Stimulated activated memory B cell treated with anti-CD40 and anti-IgM and Interleukin-4, amounts not matched to agents 10 μg/mL and 1 μg/mL and 100 μg/mL, for 72 hours (primary cell): ENCODE measurements around the gene SPTBN1.
A peak's percentile ranks its signal among the peaks of the same experiment; 100 is the strongest.

ENCODE experiments used
- ATAC-seq: fragments of 150-1000 bp; cut with Tn5 transposase; 2 replicates; pipeline ENCODE4 v1.10.0; 2021
- H3K27ac Mint-ChIP-seq: one replicate; pipeline ENCODE4 v1.8.0; 2022; ENCODE audit warnings: mild to moderate bottlenecking, mixed read lengths
- H3K27me3 Mint-ChIP-seq: one replicate; pipeline ENCODE4 v1.8.0; 2022; ENCODE audit warnings: mixed read lengths
- H3K36me3 Mint-ChIP-seq: one replicate; pipeline ENCODE4 v1.8.0; 2022; ENCODE audit warnings: mixed read lengths
- H3K4me1 Mint-ChIP-seq: one replicate; pipeline ENCODE4 v1.8.0; 2022; ENCODE audit warnings: mixed read lengths
- H3K4me3 Mint-ChIP-seq: one replicate; pipeline ENCODE4 v1.8.0; 2022; ENCODE audit warnings: mild to moderate bottlenecking, moderate library complexity, mixed read lengths
- H3K9me3 Mint-ChIP-seq: one replicate; pipeline ENCODE4 v1.8.0; 2022; ENCODE audit warnings: mixed read lengths

SPTBN1 gene

DNA sequence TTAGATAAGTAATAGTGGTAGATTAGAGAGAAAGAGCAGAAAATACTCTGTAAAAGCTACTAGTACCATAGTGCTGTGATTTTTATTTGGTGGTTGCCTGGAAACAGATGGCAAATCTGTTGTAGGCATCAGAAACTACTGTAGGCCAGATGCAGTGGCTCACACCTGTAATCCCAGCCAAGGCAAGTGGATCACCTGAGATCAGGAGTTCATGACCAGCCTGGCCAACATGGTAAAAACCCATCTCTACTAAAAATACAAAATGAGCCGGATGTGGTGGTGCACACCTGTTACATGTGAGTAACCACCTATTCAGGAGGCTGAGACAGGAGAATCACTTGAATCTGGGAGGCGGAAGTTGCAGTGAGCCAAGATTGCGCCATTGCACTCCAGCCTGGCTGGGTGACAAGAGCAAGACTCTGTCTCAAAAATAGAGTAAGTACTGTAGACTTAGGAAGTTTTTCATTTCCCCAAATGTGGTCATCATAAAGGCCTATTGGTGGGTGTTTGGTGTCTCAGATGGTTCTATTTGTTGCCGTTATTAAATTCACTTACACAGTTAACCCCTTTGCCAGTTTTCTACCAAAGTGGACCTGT, 79.6 kb downstream of the SPTBN1 start:
- Mint-ChIP-seq H3K4me1 (peaks cover 20% of the 10 kb centered on the region), H3K27me3 (no peaks in the 10 kb centered on the region), H3K27ac (no peak overlapping the region), H3K4me3 (no peak overlapping the region), H3K9me3 (no peaks in the 10 kb centered on the region), H3K36me3 (no peaks in the 10 kb centered on the region)
- peak; percentile 65 for ATAC-seq

DNA sequence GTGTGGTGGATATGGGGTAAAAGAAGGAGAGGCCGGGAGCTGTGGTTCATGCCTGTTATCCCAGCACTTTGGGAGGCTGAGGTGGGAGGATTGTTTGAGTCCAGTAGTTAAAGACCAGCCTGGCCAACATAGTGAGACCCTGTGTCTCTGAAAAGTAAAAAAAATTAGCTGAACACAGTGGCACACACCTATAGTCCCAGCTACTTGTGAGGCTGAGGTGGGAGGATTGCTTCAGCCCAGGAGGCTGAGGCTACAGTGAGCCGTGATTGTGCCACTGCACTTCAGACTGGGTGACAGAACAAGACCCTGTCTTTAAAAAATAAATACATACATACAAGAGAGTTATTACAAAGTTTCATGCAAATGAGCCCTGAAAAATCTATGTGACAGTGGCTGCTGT, 80.6 kb downstream of the SPTBN1 start:
- Mint-ChIP-seq H3K4me1 (peaks cover 20% of the 10 kb centered on the region), H3K36me3 (no peaks in the 10 kb centered on the region), H3K27me3 (no peaks in the 10 kb centered on the region), H3K4me3 (no peak overlapping the region), H3K27ac (no peak overlapping the region), H3K9me3 (no peaks in the 10 kb centered on the region)
- no peak for ATAC-seq

DNA sequence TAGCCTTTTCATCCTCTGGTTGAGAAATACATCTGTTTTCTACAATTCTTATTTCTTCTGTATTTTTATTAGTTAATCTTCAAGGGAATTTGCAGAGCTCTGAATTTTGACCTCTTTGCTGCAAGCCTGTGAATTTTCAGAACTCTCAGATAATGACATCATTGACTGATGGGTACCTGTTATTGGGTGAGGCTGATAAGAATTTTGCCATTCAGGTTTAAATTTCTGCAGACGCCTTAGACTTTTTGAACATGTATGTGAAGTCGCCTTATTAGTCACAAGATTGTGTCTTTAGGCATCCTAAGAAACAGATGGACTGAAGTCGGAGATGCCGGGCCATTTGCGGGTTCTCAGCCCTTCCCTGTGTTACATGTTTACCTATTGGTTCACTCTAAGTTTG, 82.4 kb downstream of the SPTBN1 start:
- no peak for ATAC-seq
- Mint-ChIP-seq H3K9me3 (no peaks in the 10 kb centered on the region), H3K27ac (no peak overlapping the region), H3K36me3 (no peaks in the 10 kb centered on the region), H3K4me1 (peaks cover 11% of the 10 kb centered on the region), H3K27me3 (no peaks in the 10 kb centered on the region), H3K4me3 (no peak overlapping the region)

DNA sequence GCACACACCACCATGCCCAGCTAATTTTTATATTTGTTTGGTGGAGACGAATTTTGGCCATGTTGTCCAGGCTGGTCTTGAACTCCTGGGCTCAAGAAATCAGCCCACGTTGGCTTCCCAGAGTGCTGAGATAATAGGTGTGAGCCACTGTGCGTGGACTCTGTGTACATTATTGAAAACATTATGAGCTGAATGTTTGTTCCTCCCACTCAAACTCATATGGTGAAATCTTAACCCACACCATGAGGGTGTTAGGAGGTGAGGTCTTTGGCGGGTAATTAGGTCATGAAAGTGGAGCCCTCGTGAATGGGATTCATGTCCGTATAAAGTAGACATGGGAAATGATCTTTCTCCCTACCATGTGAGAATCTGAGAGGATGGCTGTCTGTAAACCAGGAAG, 83.6 kb downstream of the SPTBN1 start:
- Mint-ChIP-seq H3K4me1 (peaks cover 11% of the 10 kb centered on the region), H3K27ac (no peak overlapping the region), H3K4me3 (no peak overlapping the region), H3K9me3 (no peaks in the 10 kb centered on the region), H3K27me3 (no peaks in the 10 kb centered on the region), H3K36me3 (no peaks in the 10 kb centered on the region)
- ATAC-seq: no peak

DNA sequence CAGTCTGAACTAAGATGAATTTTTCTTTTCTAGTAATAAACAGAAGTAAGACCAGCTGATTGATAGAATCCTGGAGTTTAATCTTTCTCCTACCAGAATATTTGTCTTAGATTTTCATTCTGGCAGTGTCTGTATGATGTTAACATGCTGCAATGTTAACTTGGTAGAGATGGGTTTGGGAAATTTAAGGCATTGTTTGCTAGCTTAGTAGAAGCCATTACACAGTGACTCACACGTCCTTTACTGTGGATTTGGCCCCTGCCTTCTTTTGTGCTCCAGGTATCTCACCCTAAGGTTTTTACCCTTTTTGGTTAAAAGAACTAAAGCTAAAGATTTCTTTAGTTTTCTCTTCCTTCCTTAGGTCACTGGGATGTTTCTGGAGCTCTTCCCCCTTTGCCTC, 84.1 kb downstream of the SPTBN1 start:
- H3K36me3 Mint-ChIP-seq: no peaks in the 10 kb centered on the region
- no peak for ATAC-seq
- peaks cover 6% of the 10 kb centered on the region for H3K4me1 Mint-ChIP-seq
- H3K4me3 Mint-ChIP-seq: no peak overlapping the region
- H3K27me3 Mint-ChIP-seq: no peaks in the 10 kb centered on the region
- H3K9me3 Mint-ChIP-seq: no peaks in the 10 kb centered on the region
- H3K27ac Mint-ChIP-seq: no peak overlapping the region

DNA sequence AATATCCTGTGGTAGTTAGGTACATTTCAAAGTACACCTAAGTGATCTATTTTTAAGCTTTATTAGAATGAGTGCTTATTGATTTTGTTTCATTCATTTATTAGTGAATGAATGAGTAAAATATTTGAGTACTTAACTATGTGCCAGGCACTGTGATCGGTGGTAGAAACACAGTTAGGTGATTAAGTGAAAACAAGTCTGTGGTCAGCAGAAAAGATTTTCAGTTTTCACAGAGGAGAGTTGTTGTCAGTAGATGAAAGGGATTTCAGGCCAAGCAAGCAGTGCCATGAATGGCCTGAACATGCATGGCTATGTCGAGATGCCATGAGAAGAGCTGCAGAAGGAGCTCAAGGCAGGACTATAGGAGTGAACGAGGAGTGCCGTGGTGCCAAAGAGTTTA, 85.9 kb downstream of the SPTBN1 start:
- no peaks in the 10 kb centered on the region for H3K36me3 Mint-ChIP-seq
- H3K27me3 Mint-ChIP-seq: no peaks in the 10 kb centered on the region
- ATAC-seq: no peak
- H3K4me1 Mint-ChIP-seq: peaks cover 3% of the 10 kb centered on the region
- no peak overlapping the region for H3K4me3 Mint-ChIP-seq
- H3K9me3 Mint-ChIP-seq: no peaks in the 10 kb centered on the region
- peak overlapping the region; percentile 56 for H3K27ac Mint-ChIP-seq

DNA sequence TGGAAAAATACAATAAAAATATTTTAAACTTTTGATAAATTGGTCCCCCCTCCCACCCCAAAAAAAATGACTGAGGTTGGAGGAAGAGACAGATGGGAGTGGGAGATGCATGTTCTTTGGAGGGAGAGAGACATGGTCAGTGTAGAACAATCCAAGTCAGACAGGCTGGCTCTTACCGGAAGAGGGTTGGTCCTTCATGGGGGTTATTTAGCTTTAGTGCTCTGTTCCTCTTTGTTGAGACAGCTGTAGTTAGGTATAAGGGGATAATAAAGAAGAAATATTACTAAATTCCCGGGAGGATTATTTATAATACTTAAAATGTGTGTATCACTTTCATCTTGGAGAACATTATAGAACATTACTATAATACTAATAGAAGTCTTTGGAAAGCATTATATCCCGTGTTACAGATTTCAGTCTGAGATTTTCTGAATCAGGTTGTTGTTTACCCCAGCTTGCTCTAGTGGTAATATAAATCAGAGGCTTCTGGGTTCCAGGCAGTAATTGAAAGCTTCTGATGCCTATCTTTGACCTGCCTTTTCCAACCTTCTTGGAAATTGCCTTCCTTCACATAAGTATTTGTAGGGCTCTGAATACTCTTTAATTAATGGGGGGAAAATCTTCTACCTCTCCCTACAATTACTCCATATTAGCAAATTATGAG, 87.7 kb downstream of the SPTBN1 start:
- H3K9me3 Mint-ChIP-seq: no peaks in the 10 kb centered on the region
- ATAC-seq: no peak
- H3K4me3 Mint-ChIP-seq: no peak overlapping the region
- H3K27me3 Mint-ChIP-seq: no peaks in the 10 kb centered on the region
- peaks cover 6% of the 10 kb centered on the region for H3K4me1 Mint-ChIP-seq
- no peak overlapping the region for H3K27ac Mint-ChIP-seq
- no peaks in the 10 kb centered on the region for H3K36me3 Mint-ChIP-seq

DNA sequence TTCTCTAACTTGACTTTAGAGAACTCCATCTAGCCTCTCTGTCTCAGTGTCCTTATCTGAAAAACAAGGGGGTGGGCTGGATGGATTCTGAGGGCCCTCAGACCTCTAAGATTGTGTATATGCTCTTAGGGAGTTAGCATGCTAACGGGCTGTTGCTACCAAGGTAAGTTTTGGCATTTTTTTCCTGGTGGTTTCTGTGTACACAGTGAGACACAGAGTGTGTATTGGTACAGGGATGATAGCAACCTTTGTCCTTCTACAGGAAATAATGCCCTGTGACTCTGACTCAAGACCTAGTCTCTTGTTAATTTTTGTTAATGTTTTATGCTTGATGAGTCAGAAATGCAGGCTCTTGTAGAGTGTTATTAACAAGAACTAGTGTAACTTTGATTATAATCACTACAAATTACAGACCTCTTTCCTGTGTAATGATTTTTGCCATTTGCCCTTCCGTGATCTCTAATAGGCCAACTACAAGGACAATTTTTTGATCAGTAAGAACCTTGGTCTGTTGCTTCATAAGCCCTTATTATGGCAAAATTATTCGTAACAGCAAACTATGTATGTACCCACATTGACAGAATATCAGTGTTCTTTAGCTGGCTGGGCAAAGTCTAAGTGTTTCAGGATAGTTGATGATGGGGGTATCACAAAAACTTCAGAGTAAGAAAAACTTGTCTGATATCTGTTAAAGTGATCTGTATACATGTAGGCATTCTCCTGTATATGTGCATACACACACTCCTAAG, 89.7 kb downstream of the SPTBN1 start:
- Mint-ChIP-seq H3K27ac (no peak overlapping the region), H3K9me3 (no peaks in the 10 kb centered on the region), H3K4me3 (no peak overlapping the region), H3K4me1 (peaks cover 6% of the 10 kb centered on the region), H3K36me3 (no peaks in the 10 kb centered on the region), H3K27me3 (no peaks in the 10 kb centered on the region)
- no peak for ATAC-seq

DNA sequence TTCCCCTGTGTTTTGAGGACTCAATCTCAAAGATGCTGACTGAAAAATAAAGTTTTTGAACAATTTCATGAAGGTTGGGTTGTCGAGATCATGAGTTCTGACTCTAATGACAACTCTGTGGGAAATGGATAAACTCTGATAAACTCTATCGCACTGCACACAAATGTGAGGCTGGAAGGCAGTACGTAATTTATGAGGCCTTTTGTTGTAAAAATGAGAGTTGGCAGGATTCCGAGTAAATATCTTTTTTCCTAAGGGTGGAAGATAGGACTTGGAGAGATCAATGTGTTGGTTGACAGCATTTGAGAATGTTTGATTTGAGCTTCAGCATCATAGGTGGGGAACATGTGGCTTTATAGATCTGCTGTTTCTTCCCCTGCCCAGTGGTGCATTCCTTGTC, 90.4 kb downstream of the SPTBN1 start:
- H3K27me3 Mint-ChIP-seq: no peaks in the 10 kb centered on the region
- H3K4me1 Mint-ChIP-seq: peaks cover 13% of the 10 kb centered on the region
- no peak overlapping the region for H3K27ac Mint-ChIP-seq
- ATAC-seq: no peak
- H3K9me3 Mint-ChIP-seq: no peaks in the 10 kb centered on the region
- no peaks in the 10 kb centered on the region for H3K36me3 Mint-ChIP-seq
- no peak overlapping the region for H3K4me3 Mint-ChIP-seq

DNA sequence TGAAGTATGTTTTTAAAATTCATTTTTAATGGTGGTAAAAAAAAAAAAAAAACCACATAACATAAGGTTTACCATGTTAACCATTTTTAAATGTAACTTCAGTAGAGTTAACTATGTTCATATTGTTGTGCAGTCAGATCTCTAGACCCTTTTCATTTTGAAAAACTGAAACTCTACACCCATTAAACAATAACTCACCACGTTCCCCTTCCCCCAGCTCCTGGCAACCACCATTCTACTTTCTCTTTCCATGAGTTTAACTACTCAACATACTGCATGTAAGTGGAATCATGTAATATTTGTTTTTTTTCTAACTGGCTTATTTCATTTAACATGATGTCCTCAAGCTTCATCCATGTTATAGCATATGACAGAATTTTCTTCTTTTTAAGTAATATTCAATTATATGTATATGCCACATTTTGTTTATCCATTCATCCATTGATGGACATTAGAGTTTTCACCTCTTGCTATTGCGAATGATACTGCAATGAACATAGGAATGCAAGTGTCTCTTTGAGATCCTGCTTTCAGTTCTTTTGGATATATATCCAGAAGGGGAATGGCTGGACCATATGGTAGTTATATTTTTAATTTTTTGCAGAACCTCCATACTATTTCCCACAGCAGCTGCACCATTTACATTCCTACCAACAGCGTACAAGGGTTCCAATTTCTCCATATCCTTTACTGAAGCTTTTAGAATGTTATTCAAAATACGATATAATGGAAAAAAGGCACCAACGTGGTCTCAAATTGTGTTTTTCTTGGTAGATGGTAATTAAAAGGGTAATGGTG, 91.0 kb downstream of the SPTBN1 start:
- Mint-ChIP-seq H3K27me3 (no peaks in the 10 kb centered on the region), H3K9me3 (no peaks in the 10 kb centered on the region), H3K36me3 (no peaks in the 10 kb centered on the region), H3K27ac (no peak overlapping the region), H3K4me1 (peaks cover 17% of the 10 kb centered on the region), H3K4me3 (no peak overlapping the region)
- no peak for ATAC-seq

DNA sequence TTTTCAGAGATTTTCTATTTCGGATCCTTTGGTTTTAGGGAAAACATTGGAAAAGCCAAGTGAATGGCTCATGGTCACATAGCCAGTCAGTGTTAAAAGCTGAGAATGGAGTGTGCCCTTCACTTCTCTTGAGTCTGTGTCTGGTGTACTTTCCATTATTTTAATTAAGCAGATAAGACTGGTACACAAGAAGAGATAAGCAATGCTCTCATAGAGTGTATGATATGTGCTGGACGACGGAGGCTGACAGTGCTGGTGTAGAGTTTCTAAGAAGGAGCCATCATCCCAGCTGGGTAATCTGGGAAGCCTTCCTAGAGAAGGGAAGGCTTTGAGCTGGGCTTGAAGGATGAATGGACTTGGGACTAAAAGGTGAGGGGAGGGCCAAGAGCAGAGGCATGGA, 93.3 kb downstream of the SPTBN1 start:
- Mint-ChIP-seq H3K4me1 (peaks cover 30% of the 10 kb centered on the region), H3K36me3 (no peaks in the 10 kb centered on the region), H3K4me3 (no peak overlapping the region), H3K27ac (no peak overlapping the region), H3K27me3 (no peaks in the 10 kb centered on the region), H3K9me3 (no peaks in the 10 kb centered on the region)
- no peak for ATAC-seq

DNA sequence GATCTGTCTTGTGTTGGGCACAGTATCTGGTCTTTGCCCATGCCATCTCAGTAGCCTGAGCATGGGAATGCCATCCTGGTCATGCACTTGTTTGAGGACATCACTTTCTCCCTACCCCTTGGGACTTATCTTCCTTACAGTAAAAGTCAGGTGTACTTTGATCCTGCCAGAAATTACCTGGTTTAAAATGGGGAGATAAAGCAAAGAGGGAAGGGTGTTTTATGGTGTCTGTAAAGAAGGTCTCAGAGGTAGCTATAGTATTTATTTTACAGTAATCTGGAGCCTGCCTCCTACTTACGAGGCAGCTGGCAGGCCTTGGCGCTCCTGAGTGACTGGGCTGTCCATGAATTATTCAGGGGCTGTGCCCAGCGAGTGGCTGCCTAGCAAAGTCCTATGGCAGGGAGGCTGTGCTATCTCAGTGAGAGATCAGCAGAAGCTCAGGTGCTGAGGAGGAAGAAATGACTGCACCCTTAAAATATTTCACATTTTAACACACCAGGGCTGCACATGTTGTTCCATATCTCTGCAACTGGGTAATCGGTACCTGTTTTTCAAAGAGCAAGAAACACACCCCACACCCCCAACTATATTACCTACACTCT, 93.9 kb downstream of the SPTBN1 start:
- Mint-ChIP-seq H3K9me3 (no peaks in the 10 kb centered on the region), H3K36me3 (no peaks in the 10 kb centered on the region), H3K27ac (no peak overlapping the region), H3K4me1 (peaks cover 31% of the 10 kb centered on the region), H3K27me3 (no peaks in the 10 kb centered on the region), H3K4me3 (no peak overlapping the region)
- no peak for ATAC-seq

DNA sequence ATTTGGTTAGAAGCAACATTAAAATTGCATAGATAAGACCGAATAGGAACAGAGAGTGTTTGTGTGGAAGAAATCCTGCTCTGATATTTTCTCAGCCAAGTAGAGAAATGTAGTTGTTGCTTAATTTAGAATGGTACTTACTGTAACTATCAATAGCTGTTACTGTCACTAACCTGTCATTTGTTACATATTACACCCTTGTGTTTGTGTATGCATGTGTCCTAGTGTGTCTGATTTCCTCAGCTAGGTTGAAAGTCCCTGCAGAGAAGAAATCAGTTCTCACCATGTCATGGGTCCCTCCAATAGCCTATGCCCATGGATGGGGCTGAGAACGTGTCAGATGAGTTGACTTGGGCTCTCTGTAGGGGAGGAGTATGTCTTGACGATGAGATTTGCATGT, 94.4 kb downstream of the SPTBN1 start:
- H3K4me3 Mint-ChIP-seq: no peak overlapping the region
- no peaks in the 10 kb centered on the region for H3K9me3 Mint-ChIP-seq
- H3K27ac Mint-ChIP-seq: peak overlapping the region; percentile 57
- ATAC-seq: no peak
- H3K4me1 Mint-ChIP-seq: peaks cover 36% of the 10 kb centered on the region
- H3K27me3 Mint-ChIP-seq: no peaks in the 10 kb centered on the region
- H3K36me3 Mint-ChIP-seq: no peaks in the 10 kb centered on the region

DNA sequence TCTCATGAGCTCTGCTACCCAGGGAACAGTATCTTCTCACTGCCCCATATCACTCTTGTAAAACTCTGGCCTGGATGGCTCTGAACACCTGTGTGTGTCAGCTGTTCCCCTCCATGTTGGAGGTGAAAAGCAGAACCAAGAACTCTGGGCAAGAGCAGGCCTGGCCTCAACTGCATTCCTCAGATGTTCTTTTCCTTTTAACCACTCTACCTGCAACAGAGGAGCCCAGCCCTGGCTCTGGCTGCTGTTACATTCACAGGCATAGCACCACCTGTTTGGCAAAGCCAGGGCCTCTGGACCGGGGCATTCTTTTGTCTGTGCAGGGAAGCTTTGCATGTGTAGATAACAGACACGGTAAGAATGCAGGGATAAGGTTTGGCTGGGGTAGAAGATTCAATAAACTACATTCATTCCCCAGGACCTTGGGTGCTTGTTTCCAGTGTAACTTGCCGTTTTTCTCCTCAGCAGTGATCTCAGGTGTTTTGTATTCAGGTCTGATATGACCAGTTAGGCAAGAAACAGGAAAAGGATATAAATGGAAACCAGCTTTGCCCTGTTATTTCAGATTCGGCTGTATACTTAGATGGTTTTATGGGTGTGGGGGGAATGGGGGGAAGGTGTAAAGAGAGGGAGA, 95.1 kb downstream of the SPTBN1 start:
- Mint-ChIP-seq H3K4me3 (no peak overlapping the region), H3K27me3 (no peaks in the 10 kb centered on the region), H3K27ac (peak overlapping the region; percentile 57), H3K4me1 (peaks cover 42% of the 10 kb centered on the region), H3K36me3 (no peaks in the 10 kb centered on the region), H3K9me3 (no peaks in the 10 kb centered on the region)
- ATAC-seq: no peak

DNA sequence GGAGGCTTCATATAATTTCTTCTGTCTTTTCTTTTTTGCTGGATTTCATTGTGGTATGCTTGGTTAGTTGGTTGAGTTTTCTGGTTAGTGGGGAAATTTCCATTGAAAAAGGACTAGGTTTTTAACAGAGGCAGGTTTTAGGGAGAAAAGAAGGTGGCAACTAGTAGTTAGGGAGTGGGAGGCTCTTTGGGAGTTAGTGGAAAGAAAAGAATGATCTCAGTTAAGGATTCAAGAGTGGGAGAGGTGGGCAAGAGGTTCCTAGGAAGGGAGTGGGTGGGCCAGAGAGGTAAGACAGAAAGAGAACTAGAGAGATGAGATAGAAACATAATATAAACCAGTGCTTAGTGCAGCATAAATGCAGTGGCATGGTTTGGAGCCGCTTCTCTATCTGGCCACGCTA, 96.9 kb downstream of the SPTBN1 start:
- no peak overlapping the region for H3K4me3 Mint-ChIP-seq
- H3K9me3 Mint-ChIP-seq: no peaks in the 10 kb centered on the region
- no peak for ATAC-seq
- no peaks in the 10 kb centered on the region for H3K27me3 Mint-ChIP-seq
- peaks cover 49% of the 10 kb centered on the region for H3K4me1 Mint-ChIP-seq
- H3K36me3 Mint-ChIP-seq: no peaks in the 10 kb centered on the region
- peak overlapping the region; percentile 6 for H3K27ac Mint-ChIP-seq
